ENCODE data around the gene THAP8. TPM values are rescaled to one million over a fixed set of nuclear protein-coding genes. Genes with fewer than 3 reads are reported as not detected.

The THAP8 gene
- total and polyA plus RNA-seq, 2 donors (not counting 3 experiments of a cell fraction or from before 2014, with no cell fraction given), result 2.9 to 6.6 TPM

GRCh38 chr19:36097036-36097435, 43.0 kb upstream of the THAP8 start:
- no peak for FAIRE-seq
- ChIA-PET POLR2A (interaction anchor here (0.7 kb wide), 1 partner anchor 36 kb away, joined by 6 read pairs; no protein-coding TSS in a partner anchor), CTCF (no interaction called here)
- Histone ChIP-seq H3K27ac (ENCODE audit: insufficient read depth, low read depth, low read length) (no peak overlapping the region), H3K4me1 (ENCODE audit: control insufficient read depth, extremely low read depth, insufficient read depth, low read length) (no peaks in the 10 kb centered on the region), H3K4me3 (replicated peaks in 1 of 3; ENCODE audit: insufficient read depth in 1 of 3, low read depth in 1 of 3, low read length in 3 of 3) (no peak overlapping the region), H3K9me3 (replicated peaks; ENCODE audit: control insufficient read depth, insufficient read depth, low read length) (no peaks in the 10 kb centered on the region), H2AFZ (ENCODE audit: low read depth, low read length) (no peak overlapping the region), H3K9ac (replicated peaks; ENCODE audit: extremely low read depth, insufficient read depth, low read length) (no peak overlapping the region), H3K9me1 (replicated peaks; ENCODE audit: control insufficient read depth, extremely low read depth, insufficient read depth, low read length) (no peaks in the 10 kb centered on the region), H4K20me1 (replicated peaks; ENCODE audit: control insufficient read depth, extremely low read depth, insufficient read depth, low read length) (no peaks in the 10 kb centered on the region), H3K4me2 (ENCODE audit: insufficient read depth, low read length) (no peak overlapping the region), H3K27me3 (ENCODE audit: control insufficient read depth in 2 of 2, insufficient read depth in 2 of 2, low read length in 2 of 2) (no peaks in the 10 kb centered on the region), H3K79me2 (ENCODE audit: control insufficient read depth, insufficient read depth, low read length) (no peaks in the 10 kb centered on the region), H3K36me3 (ENCODE audit: control insufficient read depth in 2 of 2, extremely low read depth in 1 of 2, insufficient read depth in 2 of 2, low read length in 2 of 2) (peaks cover 3% of the 10 kb centered on the region in 2 experiments)
- no TSS peak for BruUV-seq (replicated peaks)
- TF ChIP-seq CTCF (IDR thresholded peaks at IDR 0.05; ENCODE audit: extremely low read depth in 1 of 2, insufficient read depth in 1 of 2, low read depth in 1 of 2, low read length in 2 of 2) (no peak), MYC (IDR thresholded peaks at IDR 0.05; ENCODE audit: low read depth, low read length) (no peak), GATA2 (IDR thresholded peaks at IDR 0.05; ENCODE audit: insufficient read depth, insufficient read length, low read depth, low read length) (no peak), MAX (IDR thresholded peaks at IDR 0.05; ENCODE audit: insufficient read depth, insufficient read length) (no peak), POLR2A (IDR thresholded peaks at IDR 0.05; ENCODE audit: low read depth, low read length) (no peak), JUN (IDR thresholded peaks at IDR 0.05; ENCODE audit: borderline replicate concordance, insufficient read depth, insufficient read length, low read depth) (no peak), POLR2AphosphoS5 (IDR thresholded peaks at IDR 0.05; ENCODE audit: insufficient read depth, low read depth, low read length) (no peak), EZH2 (IDR thresholded peaks at IDR 0.05; ENCODE audit: borderline replicate concordance, low read depth, low read length, severe bottlenecking) (no peak), FOS (IDR thresholded peaks at IDR 0.05; ENCODE audit: borderline replicate concordance, insufficient read depth, low read length) (no peak)
- dilution Hi-C loops (cut with MboI; ENCODE audit: extremely low pct_ligation_motif_present, low sequenced_read_pairs) (no loop called here), intact Hi-C loops (cut with micrococcal nuclease) (no loop called here)
- peak; percentile 11 for DNase-seq (ENCODE audit: low read depth, low spot score)
